GM19035 (cell line): ENCODE measurements around the gene KIFAP3.
"Not testable (repeated sequence)": the region's sequence is repeated elsewhere in the genome, so short reads cannot be mapped to it uniquely, and the experiment has no call there.

ENCODE experiments used
- ATAC-seq: cut with Tn5 transposase; IDR thresholded peaks from one replicate; pipeline ENCODE4 v1.9.1; 2021; ENCODE audit not compliant: unreplicated experiment

KIFAP3 gene

DNA sequence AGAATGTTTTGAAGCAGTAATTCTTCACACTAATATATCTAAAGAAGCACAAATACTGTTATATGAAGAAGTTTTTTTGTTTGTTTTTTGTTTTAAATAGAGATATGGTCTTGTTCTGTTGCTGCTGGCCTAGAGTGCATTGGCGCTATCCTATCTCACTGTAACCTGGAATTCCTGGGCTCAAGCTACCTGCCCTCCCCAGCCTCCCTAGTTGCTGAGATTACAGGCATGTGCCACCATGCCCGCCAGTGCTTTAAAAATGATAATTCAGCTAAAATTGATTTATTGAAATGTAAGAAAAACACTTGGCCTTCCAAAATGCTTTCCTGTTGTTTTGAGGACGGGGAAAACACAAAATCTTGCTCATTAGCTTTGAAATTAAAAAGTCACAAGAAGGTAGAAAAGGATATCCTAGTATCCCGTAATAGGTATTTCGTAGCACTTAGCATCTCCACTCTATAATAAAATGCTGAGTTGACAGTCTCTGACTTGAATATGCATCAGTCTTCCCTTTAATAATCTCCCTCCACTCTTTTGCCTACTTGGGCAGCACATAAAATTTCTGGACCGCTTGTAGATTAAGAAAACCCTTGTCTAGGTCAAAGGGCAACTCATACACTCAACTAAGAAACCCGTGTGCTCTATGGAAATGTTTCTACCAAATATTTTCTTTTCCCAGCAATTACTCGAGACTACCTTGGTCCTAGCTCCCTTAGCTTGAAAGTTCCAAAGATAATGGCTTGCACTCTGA, 182.1 kb downstream of the KIFAP3 start:
- no peak for ATAC-seq

DNA sequence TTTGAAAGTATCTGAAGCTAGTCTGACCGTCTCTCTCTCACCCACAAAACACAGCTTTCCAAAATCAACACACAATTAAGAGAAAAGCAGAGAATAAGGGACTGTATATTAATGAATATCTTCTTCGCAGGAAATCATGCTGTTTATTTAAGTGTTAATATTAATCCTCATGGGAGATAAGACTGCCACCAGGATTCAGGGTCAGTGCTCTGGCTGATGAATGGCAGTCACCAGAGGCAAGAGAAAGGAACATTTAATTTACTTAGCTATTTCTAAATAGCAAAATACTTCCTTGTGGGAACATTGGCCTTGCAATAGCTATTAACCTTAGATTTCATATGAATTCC, 183.0 kb downstream of the KIFAP3 start:
- ATAC-seq, result no peak

DNA sequence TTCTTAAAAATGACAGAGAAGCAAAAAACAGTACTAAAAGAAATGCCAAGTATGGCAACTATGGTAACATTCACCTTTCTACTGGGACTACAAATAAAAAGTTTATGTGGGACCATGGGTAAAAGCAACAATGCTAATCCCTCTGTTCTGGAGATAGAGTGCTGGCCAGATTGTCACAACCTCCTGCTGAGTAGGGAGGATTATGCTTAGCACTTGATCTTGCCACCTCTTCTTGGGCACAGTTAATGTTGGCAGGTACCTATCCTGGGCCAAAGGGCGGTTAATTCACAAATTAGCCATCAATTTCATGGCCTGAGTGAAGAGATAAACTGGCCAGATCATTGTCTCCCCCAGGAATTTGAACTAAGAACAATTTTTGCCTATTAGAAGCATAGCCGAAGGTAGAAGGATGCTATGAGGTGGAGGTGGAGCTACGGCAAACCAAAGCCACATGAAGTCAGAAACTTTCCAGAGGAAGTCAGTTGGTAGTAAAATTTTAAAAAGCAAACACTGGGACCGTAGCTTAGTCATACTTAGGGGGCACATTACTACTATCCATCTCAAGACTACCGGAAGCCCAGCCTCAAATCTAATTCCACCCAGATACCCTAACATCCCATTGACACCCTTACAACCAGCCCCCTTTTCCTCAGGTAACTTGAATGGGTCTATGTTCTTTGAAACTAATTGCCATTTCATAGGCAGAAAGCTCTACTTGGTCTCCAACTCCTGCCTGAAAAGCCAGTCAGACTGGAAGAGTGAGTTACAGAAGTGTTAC, 183.5 kb downstream of the KIFAP3 start:
- ATAC-seq, result peak; percentile 26

DNA sequence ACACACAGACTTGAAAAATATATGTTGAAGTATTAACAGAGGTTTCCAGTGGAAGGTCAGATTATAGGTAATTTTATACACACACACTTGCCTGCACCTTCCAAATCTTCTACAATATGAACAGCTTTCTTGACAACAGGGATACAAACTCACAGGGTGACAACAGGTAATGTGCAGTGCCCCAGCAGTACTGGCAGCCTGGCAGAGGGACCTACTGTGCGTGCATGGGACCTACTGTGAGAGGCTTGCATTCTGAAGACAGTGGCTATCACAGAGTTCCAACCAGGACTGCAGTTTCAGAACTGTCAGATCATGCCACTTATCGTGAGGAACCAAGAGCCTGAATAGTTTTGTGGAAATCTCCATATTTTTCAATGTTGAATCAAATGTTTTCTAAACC, 184.6 kb downstream of the KIFAP3 start:
- no peak for ATAC-seq

DNA sequence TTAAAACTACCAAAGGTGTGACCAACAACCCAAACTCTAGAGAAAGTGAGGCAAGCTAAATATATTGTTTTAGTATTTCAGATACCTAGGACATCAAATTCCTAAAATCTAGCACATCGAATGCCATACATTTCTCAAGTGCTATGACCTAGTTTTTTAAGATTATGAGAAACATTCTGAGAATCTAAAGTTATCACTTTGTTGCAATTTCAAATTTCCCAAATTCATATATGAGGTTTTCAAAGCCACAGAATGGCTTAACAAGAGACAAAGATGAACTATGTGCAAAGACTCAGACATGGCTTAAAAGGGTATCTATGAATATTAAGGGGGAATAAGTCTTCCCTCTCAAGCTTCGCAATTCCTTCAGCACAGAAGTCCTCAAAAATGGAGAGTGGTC, 187.6 kb downstream of the KIFAP3 start:
- ATAC-seq, result no peak

DNA sequence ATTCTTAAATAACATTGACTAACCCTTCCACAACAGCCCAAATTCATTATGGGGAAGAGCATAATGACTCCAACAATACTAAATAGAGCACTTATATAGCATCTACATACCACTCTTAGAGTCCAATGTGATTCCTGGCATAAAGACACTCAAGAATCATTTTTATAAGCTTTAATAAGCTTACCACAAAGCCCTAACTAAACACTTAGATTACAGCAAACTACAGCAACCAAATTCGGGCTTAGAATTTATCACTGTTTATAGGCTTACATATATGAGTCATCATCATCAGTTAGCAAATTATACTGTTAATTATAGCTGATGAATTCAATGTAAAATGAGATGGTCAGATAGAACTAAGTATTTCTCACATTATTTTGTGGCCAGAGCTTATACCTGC, 188.1 kb downstream of the KIFAP3 start:
- ATAC-seq, result no peak

DNA sequence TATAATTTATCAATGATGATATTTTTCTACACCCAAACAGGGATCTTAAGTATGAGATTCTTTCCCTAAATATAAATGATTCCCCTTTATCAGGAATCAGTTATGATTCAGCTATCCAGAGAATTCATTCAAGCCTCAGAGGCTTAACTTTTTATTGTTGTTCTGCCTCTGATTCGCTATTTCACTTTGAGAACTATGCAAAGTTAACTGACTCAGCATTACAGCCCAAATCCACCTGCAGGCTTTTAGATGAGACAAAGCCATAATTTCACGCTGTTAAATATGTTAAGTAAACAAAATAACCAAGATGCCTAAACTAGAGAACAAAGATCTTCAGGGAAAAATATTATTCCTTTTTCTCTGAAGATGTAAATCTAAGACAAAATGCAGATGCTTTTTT, 189.3 kb downstream of the KIFAP3 start:
- no peak for ATAC-seq

DNA sequence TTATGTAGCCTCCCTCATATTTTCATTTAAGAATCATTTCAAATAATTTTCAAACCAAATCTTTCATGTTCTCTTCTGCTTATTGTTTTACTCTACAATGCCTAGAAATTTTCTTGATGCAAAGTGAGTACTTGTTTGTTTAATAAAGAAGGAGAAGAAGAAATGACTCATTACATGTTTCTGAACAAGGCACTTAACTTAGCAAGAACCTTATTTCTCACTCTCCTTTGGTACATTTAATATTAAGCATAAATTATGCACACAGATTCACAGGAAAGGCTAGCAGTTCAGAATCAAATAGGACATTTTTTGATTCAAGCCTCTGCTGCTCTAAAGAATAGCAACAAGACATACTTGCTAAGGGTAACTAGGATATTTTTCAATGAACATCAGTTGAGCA, 189.9 kb downstream of the KIFAP3 start:
- no peak for ATAC-seq

DNA sequence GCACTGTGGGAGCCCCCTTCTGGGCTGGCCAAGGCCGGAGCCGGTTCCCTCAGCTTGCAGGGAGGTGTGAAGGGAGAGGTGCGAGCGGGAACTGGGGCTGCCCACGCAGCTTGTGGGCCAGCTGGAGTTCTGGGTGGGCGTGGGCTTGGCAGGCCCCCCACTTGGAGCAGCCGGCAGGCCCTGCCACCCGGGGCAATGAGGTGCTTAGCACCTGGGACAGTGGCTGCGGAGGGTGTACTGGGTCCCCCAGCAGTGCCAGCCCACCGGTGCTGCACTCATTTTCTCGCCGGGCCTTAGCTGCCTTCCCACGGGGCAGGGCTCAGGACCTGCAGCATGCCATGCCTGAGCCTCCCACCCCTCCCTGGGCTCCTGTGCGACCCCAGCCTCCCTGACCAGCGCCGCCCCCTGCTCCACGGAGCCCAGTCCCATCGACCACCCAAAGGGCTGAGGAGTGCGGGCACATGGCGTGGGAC, 192.4 kb downstream of the KIFAP3 start:
- no peak for ATAC-seq

DNA sequence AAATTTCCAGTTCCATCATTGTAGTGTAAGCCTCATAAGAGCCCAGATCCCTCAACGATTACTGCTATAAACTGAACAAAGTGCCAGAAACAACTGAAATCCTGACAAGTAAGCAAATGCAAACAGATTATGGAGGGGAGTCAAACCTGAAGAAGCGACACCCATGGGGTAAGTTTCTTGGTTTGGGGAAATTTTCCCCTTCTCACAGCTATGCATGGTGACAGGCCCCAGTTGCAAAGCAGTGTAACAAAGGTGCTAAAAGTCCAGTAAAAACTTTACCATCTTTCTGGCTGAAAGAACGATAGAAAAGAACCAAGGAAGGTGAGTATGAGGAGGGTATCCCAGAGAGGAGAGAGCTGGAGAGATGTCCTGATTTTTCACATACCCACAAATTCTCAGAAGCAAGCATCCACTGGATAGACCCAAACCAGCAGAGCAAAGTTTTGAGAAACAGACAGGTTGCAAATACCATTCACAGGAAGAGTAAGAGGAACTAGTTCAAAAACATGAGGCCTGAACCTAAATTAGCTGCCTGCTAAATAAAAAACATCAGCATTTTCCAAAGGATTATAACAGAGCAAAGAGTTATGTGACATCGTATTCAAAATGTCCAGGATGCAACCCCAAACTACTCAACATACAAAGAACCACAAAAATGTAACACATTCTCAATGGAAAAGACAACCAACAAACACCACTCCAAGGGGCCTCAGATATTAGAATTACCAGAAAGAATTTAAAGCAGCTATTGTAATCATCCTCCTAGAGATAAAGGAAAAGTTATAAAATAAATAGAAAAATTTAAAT, 195.3 kb downstream of the KIFAP3 start:
- ATAC-seq, result no peak

DNA sequence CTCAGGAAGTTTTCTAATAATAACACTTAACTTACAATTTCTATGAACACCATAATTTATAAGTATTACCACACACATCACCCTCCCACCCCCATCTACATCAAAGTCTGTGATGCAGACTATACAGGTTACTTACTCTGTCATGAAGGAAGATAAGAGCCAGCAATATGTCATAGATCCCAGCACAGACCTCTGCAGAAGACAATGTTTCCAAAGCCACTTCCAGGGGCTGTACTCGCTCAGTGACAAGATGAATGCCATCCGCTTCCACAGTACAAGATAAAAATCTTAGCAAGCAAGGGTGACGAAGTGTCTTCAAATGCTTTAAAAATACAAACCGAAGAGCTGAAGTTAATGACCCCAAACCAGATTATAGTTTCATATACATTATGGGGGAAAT, 196.0 kb downstream of the KIFAP3 start:
- ATAC-seq, result no peak

DNA sequence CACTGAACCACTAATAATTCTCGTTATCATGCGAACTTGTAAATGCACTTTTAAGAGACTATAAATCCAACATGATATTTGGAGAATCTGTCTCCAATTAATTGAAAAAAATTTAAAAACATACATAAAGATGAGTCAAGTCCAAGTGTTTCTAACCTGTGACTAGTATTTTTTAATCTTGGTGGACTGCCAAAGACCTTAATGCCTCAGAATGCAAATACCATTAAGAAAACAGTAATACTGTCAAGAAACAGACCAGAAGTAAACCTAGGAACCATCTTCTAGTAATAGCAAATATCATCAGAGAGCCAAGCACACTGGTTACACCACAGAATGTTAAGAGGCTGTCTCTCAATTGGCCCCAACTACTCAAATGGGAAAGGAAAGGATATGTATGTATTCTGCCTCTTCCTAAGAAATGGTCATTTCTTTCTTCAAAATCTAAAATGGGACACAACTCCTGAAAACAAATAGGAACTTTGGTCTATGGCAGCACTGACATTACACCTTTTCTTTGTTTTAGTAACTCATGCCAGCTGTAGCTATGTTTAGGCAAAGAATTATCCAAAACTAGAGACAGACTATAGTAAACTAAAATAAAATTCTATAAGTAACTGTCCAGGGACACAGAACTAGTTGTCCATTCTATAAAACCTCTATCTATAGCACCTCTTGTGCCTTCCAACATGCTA, 196.5 kb downstream of the KIFAP3 start:
- ATAC-seq, result no peak

DNA sequence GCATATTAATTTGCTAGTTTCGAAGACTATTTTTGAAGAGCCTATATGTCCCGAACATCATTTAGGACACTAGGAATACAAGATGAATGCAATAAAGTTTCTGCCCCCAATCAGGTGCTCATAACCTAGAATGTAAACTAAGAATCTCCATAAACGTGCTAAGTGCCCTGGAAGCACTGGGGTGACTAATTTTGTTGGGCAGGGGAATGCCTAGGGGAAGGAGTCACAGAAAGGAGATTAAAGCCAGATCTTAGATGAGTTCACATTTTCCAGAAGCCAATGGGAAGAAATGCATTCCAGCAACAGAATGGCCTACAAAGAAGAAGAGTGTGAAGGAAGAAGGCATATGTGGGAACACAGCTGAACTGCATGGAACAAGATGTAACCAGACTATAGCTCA, 200.3 kb downstream of the KIFAP3 start:
- ATAC-seq, result no peak

DNA sequence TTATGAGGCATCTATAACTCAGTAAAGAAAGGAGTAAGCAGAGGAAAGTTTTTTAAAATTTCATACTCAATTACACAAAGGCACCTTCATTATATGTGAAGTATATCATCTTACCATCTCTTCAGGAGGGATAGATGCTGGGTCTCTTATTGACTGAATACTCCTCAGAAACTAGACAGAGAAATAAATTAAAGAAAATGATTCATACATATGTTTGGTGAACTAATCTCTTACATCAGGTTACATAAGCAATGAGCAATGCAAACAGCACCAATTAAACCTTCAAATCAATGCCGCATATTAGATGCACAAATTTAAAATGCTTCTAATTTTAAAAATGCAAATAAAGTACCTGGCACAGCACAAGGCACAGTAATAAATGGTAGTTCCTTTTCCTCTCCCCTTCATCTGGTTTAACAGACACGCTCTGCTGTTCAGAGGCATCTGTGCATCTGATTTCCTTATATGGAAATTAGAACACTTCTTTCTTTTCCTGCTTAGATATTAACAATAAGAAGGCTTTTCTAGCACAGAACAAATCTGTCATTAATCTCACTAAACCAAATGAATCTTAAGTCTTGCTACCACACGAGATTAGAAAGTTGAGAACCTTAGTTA, 200.8 kb downstream of the KIFAP3 start:
- no peak for ATAC-seq

DNA sequence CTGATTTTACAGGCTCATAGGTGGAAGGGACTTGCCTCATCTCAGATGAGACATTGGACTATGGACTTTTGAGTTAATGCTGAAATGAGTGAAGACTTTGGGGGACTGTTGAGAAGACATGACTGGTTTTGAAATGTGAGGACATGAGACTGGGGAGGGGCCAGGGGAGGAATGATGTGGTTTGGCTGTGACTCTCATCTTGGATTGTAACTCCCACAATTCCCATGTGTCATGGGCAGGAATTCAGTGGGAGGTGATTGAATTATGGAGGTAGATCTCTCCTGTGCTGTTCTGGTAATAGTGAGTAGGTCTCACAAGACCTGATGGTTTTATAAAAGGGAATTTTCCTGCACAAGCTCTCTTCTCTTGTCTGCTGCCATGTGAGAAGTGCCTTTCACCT, 201.6 kb downstream of the KIFAP3 start:
- ATAC-seq, result no peak

DNA sequence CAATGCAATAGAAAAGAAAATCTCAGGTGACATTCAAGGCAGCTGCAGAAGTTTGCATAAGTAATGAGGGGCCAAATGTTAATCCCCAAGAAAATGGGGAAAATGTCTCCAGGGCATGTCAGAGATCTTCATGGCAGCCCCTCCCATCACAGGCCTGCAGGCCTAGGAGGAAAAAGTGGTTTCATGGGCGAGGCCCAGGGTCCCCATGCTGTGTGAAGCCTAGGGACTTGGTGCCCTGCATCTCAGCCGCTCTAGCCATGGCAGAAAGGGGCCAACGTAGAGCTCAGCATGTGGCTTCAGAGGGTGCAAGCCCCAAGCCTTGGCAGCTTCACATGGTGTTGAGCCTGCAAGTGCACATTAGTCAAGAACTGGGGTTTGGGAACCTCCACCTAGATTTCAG, 202.5 kb downstream of the KIFAP3 start:
- ATAC-seq, result not testable (repeated sequence)
